HEK293 (cell line): ENCODE results near the gene PTP4A1.

Source experiments
- CTCF ChIA-PET: fragments of 350-600 bp; formaldehyde crosslinking; extraction: SDS; loops from one replicate; lab custom pipeline; 2021; ENCODE audit warnings: antibody characterized with exemption; lab: Yijun Ruan, JAX
- POLR2A ChIA-PET: fragments of 300-600 bp; formaldehyde crosslinking; extraction: SDS; loops from one replicate; lab custom pipeline; 2020; ENCODE audit warnings: antibody characterized with exemption, inconsistent platforms; lab: Yijun Ruan, JAX
- H3K27ac ChIP-seq: fragments of 200-500 bp; sonication (Bioruptor generic); 2 replicates; pipeline ENCODE4 v1.5.1; 2014; ENCODE audit warnings: low read depth, low read length, control low read depth, inconsistent platforms; ENCODE audit errors: extremely low read depth
- H3K36me3 ChIP-seq, 2 experiments: fragments of 200-500 bp in 1 of 2; sonication (Bioruptor generic) in 1 of 2; 1 replicate in 1 of 2; 2 replicates in 1 of 2; pipeline ENCODE4 v1.5.1; 2014 to 2017; ENCODE audit warnings: inconsistent platforms in 2 of 2, low read length in 2 of 2; ENCODE audit not compliant: control insufficient read depth in 2 of 2, insufficient read depth in 1 of 2
- H3K4me1 ChIP-seq: fragments of 200-500 bp; sonication (Bioruptor generic); 2 replicates; pipeline ENCODE4 v1.5.1; 2014; ENCODE audit warnings: mild to moderate bottlenecking, low read length, inconsistent platforms; ENCODE audit not compliant: control insufficient read depth, insufficient read depth
- H3K4me3 ChIP-seq: 2 replicates; pipeline ENCODE4 v1.5.1; 2011; ENCODE audit warnings: low read depth, mild to moderate bottlenecking, control low read depth, low read length, moderate library complexity
- H3K9me3 ChIP-seq: fragments of 200-500 bp; sonication (Bioruptor generic); 2 replicates; pipeline ENCODE4 v1.5.1; 2014; ENCODE audit warnings: low read depth, low read length, inconsistent platforms; ENCODE audit not compliant: control insufficient read depth, insufficient read depth
- GFI1B ChIP-seq: fragments of 450-650 bp; formaldehyde crosslinking; IDR thresholded peaks from 2 replicates; pipeline ENCODE4 v1.5.1; 2016; ENCODE audit warnings: missing biosample characterization, missing genetic modification characterization
- HOXC10 ChIP-seq: sonication (generic); formaldehyde crosslinking; IDR thresholded peaks from 2 replicates; pipeline ENCODE4 v1.8.1; 2023; ENCODE audit warnings: mild to moderate bottlenecking, missing genetic modification reagents
- IKZF3 ChIP-seq: fragments of 450-650 bp; IDR thresholded peaks from 2 replicates; pipeline ENCODE4 v1.5.0; 2018; ENCODE audit warnings: missing biosample characterization, mild to moderate bottlenecking, missing genetic modification characterization, moderate library complexity
- YY1 ChIP-seq: fragments of 450-650 bp; formaldehyde crosslinking; IDR thresholded peaks from 2 replicates; pipeline ENCODE4 v1.5.1; 2018; ENCODE audit warnings: missing biosample characterization, missing genetic modification characterization
- ZBTB1 ChIP-seq: fragments of 450-650 bp; formaldehyde crosslinking; IDR thresholded peaks from 2 replicates; pipeline ENCODE4 v1.5.1; 2016; ENCODE audit warnings: missing biosample characterization, missing genetic modification characterization
- ZBTB7A ChIP-seq: fragments of 450-650 bp; formaldehyde crosslinking; IDR thresholded peaks from 2 replicates; pipeline ENCODE4 v1.5.1; 2016; ENCODE audit warnings: low read depth, missing biosample characterization, missing genetic modification characterization
- ZFHX2 ChIP-seq: fragments of 450-650 bp; formaldehyde crosslinking; conservative IDR thresholded peaks from 2 replicates; pipeline ENCODE4 v1.5.1; 2016; ENCODE audit warnings: missing biosample characterization, missing genetic modification characterization
- ZNF112 ChIP-seq: fragments of 450-650 bp; formaldehyde crosslinking; IDR thresholded peaks from 2 replicates; pipeline ENCODE4 v1.5.0; 2017; ENCODE audit warnings: missing biosample characterization, missing genetic modification characterization
- ZNF155 ChIP-seq: fragments of 450-650 bp; formaldehyde crosslinking; IDR thresholded peaks from 2 replicates; pipeline ENCODE4 v1.5.1; 2016; ENCODE audit warnings: missing biosample characterization, missing genetic modification characterization
- ZNF175 ChIP-seq: fragments of 450-650 bp; formaldehyde crosslinking; IDR thresholded peaks from 2 replicates; pipeline ENCODE4 v1.5.1; 2016; ENCODE audit warnings: missing biosample characterization, missing genetic modification characterization
- ZNF223 ChIP-seq: fragments of 450-650 bp; formaldehyde crosslinking; IDR thresholded peaks from 2 replicates; pipeline ENCODE4 v1.5.1; 2016; ENCODE audit warnings: missing biosample characterization, missing genetic modification characterization
- ZNF248 ChIP-seq: fragments of 450-650 bp; formaldehyde crosslinking; IDR thresholded peaks from 2 replicates; pipeline ENCODE4 v1.5.1; 2017; ENCODE audit warnings: missing biosample characterization, missing genetic modification characterization
- ZNF274 ChIP-seq, 2 experiments: fragments of 200-500 bp in 1 of 2; fragments of 450-650 bp in 1 of 2; sonication (Bioruptor generic) in 1 of 2; formaldehyde crosslinking in 1 of 2; IDR thresholded peaks; 2 replicates each; pipeline versions ENCODE4 v1.5.1 to v1.6.1; 2014 to 2016; ENCODE audit warnings: borderline replicate concordance in 1 of 2, inconsistent platforms in 1 of 2, low read length in 1 of 2, missing biosample characterization in 1 of 2, missing genetic modification characterization in 1 of 2
- ZNF366 ChIP-seq: fragments of 450-650 bp; formaldehyde crosslinking; conservative IDR thresholded peaks from 2 replicates; pipeline ENCODE4 v1.5.1; 2016; ENCODE audit warnings: missing biosample characterization, missing genetic modification characterization
- ZNF426 ChIP-seq: fragments of 450-650 bp; formaldehyde crosslinking; IDR thresholded peaks from 2 replicates; pipeline ENCODE4 v1.5.1; 2017; ENCODE audit warnings: missing biosample characterization, missing genetic modification characterization, mild to moderate bottlenecking, inconsistent platforms, moderate library complexity
- ZNF621 ChIP-seq: fragments of 450-650 bp; formaldehyde crosslinking; IDR thresholded peaks from 2 replicates; pipeline ENCODE4 v1.5.1; 2017; ENCODE audit warnings: missing biosample characterization, missing genetic modification characterization
- ZNF658 ChIP-seq: fragments of 450-650 bp; formaldehyde crosslinking; IDR thresholded peaks from 2 replicates; pipeline ENCODE4; 2016; ENCODE audit warnings: missing biosample characterization, missing genetic modification characterization
- TF ChIP-seq, protein P1 (sequence below): fragments of 450-650 bp; formaldehyde crosslinking; IDR thresholded peaks from 2 replicates; pipeline ENCODE4 v1.5.1; 2016; ENCODE audit warnings: missing biosample characterization, missing genetic modification characterization
- TF ChIP-seq, protein P2 (sequence below): fragments of 450-650 bp; IDR thresholded peaks from 2 replicates; pipeline ENCODE4 v1.5.1; 2018; ENCODE audit warnings: missing biosample characterization, mild to moderate bottlenecking, missing genetic modification characterization
- TF ChIP-seq, protein P3 (sequence below): fragments of 450-650 bp; formaldehyde crosslinking; IDR thresholded peaks from 2 replicates; pipeline ENCODE4 v1.5.1; 2016; ENCODE audit warnings: missing biosample characterization, missing genetic modification characterization
- TF ChIP-seq, protein P4 (sequence below): fragments of 450-650 bp; formaldehyde crosslinking; IDR thresholded peaks from 2 replicates; pipeline ENCODE4 v1.5.1; 2016; ENCODE audit warnings: missing biosample characterization, missing genetic modification characterization

Gene PTP4A1

DNA sequence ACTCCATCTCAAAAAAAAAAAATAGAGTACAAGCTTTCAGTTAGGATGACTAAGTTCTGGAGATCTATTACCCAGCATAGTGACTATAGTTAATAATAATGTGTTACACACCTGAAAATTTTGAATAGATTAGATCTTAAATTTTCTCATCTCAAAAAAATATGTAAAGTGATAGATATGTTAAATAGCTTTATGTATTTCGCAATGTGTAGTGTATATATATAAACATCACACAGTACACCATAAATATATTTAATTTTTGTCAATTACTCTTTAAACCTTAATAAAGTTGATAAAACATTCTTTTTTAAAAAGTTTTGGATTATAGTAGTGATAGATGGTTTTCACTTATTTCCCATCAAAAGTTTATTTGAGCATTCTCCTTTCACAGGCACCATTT is 25.6 kb upstream of the PTP4A1 start:
- CTCF ChIA-PET, result interaction anchor here (0.5 to 0.7 kb wide), 2 partner anchors 13 to 21 kb away, joined by 3 to 5 read pairs; no protein-coding TSS in a partner anchor

DNA sequence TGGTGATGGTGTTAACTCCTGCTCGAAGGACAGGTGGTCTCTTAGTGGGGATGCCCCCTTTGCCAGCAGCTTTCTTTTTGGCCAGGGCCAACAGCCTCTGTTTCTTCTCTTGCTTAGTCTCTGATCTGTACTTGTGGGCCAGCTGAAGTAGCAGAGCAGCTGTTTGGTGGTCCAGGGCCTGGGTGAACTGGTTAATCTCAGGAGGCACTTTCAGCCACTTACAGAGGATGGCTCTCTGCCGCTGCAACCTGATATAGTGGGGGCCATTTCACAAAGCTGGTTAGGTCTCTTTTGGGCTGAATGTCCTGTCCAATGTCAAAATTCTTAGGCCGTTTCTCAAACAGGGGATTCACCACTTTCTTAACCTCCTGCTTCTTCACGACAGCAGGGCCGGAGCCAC is 23.2 kb upstream of the PTP4A1 start:
- Histone ChIP-seq H3K4me1 (no peaks in the 10 kb centered on the region), H3K27ac (no peak overlapping the region), H3K4me3 (no peak overlapping the region), H3K36me3 (no peaks in the 10 kb centered on the region), H3K9me3 (no peaks in the 10 kb centered on the region)
- TF ChIP-seq ZFHX2 (no peak), HOXC10 (CRISPR knock-in tag) (no peak), ZNF248 (tag by site-specific recombination) (no peak)
- ChIA-PET CTCF (no interaction called here), POLR2A (no interaction called here)

More for the DNA sequence above, 25.6 kb upstream of the PTP4A1 start:
- no peaks in the 10 kb centered on the region for H3K9me3 ChIP-seq
- TF ChIP-seq HOXC10 (CRISPR knock-in tag) (no peak), ZNF426 (tag by site-specific recombination) (no peak), ZNF621 (tag by site-specific recombination) (no peak), ZNF112 (tag by site-specific recombination) (no peak), ZNF366 (tag by site-specific recombination) (no peak), ZNF274 (IDR thresholded peaks at IDR 0.05; ENCODE audit: low read length) (no peak), ZNF274 (tag by site-specific recombination; IDR thresholded peaks at IDR 0.05; ENCODE audit: borderline replicate concordance) (no peak), ZNF175 (tag by site-specific recombination) (no peak), YY1 (no peak), GFI1B (tag by site-specific recombination) (no peak), ZNF155 (tag by site-specific recombination) (no peak), ZNF223 (tag by site-specific recombination) (no peak)
- TF ChIP-seq, protein P1, sequence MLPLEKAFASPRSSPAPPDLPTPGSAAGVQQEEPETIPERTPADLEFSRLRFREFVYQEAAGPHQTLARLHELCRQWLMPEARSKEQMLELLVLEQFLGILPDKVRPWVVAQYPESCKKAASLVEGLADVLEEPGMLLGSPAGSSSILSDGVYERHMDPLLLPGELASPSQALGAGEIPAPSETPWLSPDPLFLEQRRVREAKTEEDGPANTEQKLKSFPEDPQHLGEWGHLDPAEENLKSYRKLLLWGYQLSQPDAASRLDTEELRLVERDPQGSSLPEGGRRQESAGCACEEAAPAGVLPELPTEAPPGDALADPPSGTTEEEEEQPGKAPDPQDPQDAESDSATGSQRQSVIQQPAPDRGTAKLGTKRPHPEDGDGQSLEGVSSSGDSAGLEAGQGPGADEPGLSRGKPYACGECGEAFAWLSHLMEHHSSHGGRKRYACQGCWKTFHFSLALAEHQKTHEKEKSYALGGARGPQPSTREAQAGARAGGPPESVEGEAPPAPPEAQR, result no peak
- TF ChIP-seq, protein P2, sequence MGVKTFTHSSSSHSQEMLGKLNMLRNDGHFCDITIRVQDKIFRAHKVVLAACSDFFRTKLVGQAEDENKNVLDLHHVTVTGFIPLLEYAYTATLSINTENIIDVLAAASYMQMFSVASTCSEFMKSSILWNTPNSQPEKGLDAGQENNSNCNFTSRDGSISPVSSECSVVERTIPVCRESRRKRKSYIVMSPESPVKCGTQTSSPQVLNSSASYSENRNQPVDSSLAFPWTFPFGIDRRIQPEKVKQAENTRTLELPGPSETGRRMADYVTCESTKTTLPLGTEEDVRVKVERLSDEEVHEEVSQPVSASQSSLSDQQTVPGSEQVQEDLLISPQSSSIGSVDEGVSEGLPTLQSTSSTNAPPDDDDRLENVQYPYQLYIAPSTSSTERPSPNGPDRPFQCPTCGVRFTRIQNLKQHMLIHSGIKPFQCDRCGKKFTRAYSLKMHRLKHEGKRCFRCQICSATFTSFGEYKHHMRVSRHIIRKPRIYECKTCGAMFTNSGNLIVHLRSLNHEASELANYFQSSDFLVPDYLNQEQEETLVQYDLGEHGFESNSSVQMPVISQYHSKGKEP (tag by site-specific recombination), result no peak
- TF ChIP-seq, protein P3, sequence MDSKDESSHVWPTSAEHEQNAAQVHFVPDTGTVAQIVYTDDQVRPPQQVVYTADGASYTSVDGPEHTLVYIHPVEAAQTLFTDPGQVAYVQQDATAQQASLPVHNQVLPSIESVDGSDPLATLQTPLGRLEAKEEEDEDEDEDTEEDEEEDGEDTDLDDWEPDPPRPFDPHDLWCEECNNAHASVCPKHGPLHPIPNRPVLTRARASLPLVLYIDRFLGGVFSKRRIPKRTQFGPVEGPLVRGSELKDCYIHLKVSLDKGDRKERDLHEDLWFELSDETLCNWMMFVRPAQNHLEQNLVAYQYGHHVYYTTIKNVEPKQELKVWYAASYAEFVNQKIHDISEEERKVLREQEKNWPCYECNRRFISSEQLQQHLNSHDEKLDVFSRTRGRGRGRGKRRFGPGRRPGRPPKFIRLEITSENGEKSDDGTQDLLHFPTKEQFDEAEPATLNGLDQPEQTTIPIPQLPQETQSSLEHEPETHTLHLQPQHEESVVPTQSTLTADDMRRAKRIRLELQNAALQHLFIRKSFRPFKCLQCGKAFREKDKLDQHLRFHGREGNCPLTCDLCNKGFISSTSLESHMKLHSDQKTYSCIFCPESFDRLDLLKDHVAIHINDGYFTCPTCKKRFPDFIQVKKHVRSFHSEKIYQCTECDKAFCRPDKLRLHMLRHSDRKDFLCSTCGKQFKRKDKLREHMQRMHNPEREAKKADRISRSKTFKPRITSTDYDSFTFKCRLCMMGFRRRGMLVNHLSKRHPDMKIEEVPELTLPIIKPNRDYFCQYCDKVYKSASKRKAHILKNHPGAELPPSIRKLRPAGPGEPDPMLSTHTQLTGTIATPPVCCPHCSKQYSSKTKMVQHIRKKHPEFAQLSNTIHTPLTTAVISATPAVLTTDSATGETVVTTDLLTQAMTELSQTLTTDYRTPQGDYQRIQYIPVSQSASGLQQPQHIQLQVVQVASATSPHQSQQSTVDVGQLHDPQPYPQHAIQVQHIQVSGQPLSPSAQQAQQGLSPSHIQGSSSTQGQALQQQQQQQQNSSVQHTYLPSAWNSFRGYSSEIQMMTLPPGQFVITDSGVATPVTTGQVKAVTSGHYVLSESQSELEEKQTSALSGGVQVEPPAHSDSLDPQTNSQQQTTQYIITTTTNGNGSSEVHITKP (tag by site-specific recombination), result no peak
- POLR2A ChIA-PET, result no interaction called here
- H3K36me3 ChIP-seq, result no peaks in the 10 kb centered on the region
- H3K4me3 ChIP-seq, result no peak overlapping the region
- H3K27ac ChIP-seq, result no peak overlapping the region
- H3K4me1 ChIP-seq, result no peaks in the 10 kb centered on the region

DNA sequence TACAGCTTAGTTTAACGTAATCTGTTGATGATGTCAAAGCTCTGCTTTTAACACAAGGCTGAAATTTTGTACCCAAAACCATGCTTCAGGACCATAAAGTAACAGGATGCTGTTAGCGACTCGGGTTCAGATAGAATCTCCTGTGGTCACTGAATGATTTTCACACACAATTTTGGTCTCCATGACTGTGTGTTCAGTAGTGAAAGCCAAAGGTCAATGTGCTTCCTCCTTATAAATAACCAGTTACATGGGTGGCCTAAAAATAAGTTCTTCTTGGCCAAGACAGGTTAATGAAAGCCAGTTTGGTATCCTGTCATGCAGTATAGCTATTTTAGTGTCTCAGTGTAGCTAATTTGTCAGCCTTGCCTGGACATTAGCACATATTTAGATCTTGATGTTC is 19.1 kb upstream of the PTP4A1 start:
- POLR2A ChIA-PET, result no interaction called here
- CTCF ChIA-PET, result interaction anchor here (0.7 kb wide), 1 partner anchor 20 kb away, joined by 3 read pairs; no protein-coding TSS in a partner anchor
- no peak overlapping the region for H3K27ac ChIP-seq
- no peak overlapping the region for H3K4me3 ChIP-seq
- no peaks in the 10 kb centered on the region for H3K9me3 ChIP-seq
- no peaks in the 10 kb centered on the region for H3K36me3 ChIP-seq
- TF ChIP-seq ZBTB7A (tag by site-specific recombination), result no peak
- no peak for TF ChIP-seq IKZF3
- no peak for TF ChIP-seq HOXC10 (CRISPR knock-in tag)
- TF ChIP-seq ZBTB1 (tag by site-specific recombination), result no peak
- TF ChIP-seq, protein P4, sequence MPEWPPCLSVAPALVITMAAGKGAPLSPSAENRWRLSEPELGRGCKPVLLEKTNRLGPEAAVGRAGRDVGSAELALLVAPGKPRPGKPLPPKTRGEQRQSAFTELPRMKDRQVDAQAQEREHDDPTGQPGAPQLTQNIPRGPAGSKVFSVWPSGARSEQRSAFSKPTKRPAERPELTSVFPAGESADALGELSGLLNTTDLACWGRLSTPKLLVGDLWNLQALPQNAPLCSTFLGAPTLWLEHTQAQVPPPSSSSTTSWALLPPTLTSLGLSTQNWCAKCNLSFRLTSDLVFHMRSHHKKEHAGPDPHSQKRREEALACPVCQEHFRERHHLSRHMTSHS, result no peak
- no peak for TF ChIP-seq ZNF658 (tag by site-specific recombination)
- no peaks in the 10 kb centered on the region for H3K4me1 ChIP-seq
